ENCODE data around the gene CLSTN3.

DNA sequence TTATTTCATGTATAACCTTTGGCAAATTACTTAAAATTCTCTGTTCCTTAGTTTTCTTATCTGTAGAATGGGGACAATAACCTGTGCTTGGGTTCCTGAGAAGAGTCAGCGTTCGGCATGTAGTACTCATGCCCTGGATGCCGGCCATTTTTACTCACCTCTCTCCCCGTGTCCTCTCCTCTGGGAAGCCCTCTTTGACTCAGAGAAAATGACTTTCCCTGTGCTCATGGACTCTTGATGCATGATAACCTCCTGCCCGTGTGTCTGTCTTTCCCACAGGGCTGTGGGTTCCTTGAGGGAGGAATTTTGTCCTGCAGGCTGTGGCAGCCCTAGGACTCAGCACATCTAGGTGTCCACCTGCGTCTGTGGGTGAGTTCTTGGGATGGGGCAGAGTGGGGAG is 15.3 kb upstream of the CLSTN3 start:
- TF ChIP-seq, protein P1, sequence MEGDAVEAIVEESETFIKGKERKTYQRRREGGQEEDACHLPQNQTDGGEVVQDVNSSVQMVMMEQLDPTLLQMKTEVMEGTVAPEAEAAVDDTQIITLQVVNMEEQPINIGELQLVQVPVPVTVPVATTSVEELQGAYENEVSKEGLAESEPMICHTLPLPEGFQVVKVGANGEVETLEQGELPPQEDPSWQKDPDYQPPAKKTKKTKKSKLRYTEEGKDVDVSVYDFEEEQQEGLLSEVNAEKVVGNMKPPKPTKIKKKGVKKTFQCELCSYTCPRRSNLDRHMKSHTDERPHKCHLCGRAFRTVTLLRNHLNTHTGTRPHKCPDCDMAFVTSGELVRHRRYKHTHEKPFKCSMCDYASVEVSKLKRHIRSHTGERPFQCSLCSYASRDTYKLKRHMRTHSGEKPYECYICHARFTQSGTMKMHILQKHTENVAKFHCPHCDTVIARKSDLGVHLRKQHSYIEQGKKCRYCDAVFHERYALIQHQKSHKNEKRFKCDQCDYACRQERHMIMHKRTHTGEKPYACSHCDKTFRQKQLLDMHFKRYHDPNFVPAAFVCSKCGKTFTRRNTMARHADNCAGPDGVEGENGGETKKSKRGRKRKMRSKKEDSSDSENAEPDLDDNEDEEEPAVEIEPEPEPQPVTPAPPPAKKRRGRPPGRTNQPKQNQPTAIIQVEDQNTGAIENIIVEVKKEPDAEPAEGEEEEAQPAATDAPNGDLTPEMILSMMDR (IDR thresholded peaks at IDR 0.05) = no peak
- no peak for TF ChIP-seq POLR2AphosphoS5 (IDR thresholded peaks at IDR 0.05)
